Thyroid gland (tissue), 4 donors: ENCODE results near the gene FKRP.

Experiments
- CTCF ChIP-seq, 6 experiments: fragments of 200-600 bp in 3 of 6; fragments of 450-650 bp in 3 of 6; sonication (generic) in 3 of 6; IDR thresholded peaks; one replicate each; pipeline ENCODE4 v1.5.1; 2016 to 2019; ENCODE audit warnings: antibody characterized with exemption in 6 of 6, mild to moderate bottlenecking in 2 of 6, inconsistent platforms in 1 of 6, moderate library complexity in 1 of 6
- POLR2A ChIP-seq, 2 donors: fragments of 450-650 bp; IDR thresholded peaks; one replicate each; pipeline ENCODE4 v1.6.1; 2017; ENCODE audit warnings: antibody characterized with exemption in 2 of 2, mild to moderate bottlenecking in 2 of 2, moderate library complexity in 1 of 2

GRCh38 chr19:46725036-46725820 is 20.6 kb upstream of the FKRP start:
- no peak for TF ChIP-seq CTCF (IDR thresholded peaks at IDR 0.05)
- no peak for TF ChIP-seq POLR2A (IDR thresholded peaks at IDR 0.05)
